HG03045 (cell line): ENCODE data around the gene ARHGEF25.
"Not testable (repeated sequence)": the region's sequence is repeated elsewhere in the genome, so short reads cannot be mapped to it uniquely, and the experiment has no call there.

ENCODE experiments used
- ATAC-seq: cut with Tn5 transposase; IDR thresholded peaks from one replicate; pipeline ENCODE4 v1.9.1; 2021; ENCODE audit warnings: mild to moderate bottlenecking, moderate library complexity; ENCODE audit not compliant: unreplicated experiment

ARHGEF25 gene

DNA sequence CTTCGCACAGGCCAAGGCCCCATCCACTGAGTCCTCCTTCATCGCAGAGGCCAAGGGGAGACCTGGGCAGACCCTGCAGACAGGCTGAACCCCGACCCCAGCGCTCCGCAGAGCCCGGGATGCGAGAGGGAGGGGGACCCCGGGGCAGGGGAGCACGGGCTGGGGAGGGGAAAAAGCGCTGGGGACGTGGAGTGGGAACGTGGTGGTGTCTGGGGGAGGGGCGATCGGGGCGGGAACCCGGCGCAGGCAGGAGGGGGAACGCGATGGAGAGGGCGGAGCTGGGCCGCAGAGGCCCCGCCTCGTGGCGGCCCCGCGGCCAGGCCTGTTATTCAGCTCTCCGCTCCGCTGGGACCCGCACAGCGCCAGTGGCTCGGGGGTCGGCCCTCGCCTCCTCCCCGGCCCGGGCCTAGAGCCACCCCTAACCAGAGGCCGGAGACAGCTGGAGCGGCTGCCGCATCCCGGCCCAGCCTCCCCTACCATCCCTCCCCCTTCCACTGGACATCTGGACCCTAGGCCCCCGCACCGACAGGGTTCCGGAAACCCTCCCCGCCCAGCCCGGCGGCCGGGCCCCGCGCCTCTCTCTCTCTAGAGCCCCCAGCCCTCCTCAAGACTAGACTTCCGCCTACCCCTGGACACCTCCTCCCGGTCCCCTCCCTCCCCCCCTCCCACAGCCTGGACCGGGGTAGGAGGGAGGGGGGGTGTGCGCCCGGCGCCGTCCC lies at the start of gene ARHGEF25:
Gene ARHGEF25, plus strand, starts transcription at position 328 of the 719 bp plus-strand sequence. CDS start 460 bp downstream, outside the sequence.
- peak; percentile 42 for ATAC-seq

DNA sequence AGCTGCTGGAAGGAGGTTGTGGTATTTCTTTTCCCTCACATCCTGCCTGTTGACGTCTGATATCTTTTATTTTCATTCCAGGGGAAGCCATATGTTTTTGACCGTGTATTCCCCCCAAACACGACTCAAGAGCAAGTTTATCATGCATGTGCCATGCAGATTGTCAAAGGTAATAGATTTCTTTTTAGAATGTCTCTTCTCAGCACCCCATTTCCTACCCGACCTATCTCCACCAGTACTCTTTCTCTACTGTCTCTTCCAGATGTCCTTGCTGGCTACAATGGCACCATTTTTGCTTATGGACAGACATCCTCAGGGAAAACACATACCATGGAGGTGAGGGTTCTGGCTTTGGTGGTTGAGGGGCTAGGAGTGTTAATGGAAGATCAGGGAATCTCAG lies 47.9 kb upstream of the ARHGEF25 start:
- ATAC-seq: no peak

- no peak for ATAC-seq
Observed at GRCh38 chr12:57564178-57564740, 47.0 kb upstream of the ARHGEF25 start.

- ATAC-seq: no peak
Observed at GRCh38 chr12:57568838-57569237, 42.4 kb upstream of the ARHGEF25 start.

DNA sequence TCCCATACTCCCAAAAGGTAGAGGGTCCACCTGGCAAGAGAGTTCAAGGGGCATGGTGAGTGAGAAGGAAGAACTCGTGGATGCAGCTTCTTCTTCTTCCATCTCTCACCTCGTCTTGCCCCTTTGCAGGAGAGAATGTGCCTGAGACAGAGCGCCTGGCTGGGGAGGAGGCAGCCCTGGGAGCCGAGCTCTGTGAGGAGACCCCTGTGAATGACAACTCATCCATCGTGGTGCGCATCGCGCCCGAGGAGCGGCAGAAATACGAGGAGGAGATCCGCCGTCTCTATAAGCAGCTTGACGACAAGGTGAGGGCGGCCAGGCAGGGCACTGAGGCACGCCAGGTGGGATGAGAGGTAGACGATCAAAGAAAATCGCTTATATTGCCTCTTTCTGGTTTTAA lies 41.4 kb upstream of the ARHGEF25 start:
- ATAC-seq: no peak

- ATAC-seq: not testable (repeated sequence)
Observed at GRCh38 chr12:57570438-57570837, 40.8 kb upstream of the ARHGEF25 start.

- no peak for ATAC-seq
Observed at GRCh38 chr12:57571926-57572762, 39.1 kb upstream of the ARHGEF25 start.

- ATAC-seq: no peak
Observed at GRCh38 chr12:57574795-57575194, 36.4 kb upstream of the ARHGEF25 start.

GRCh38 chr12:57575771-57576612 lies 35.2 kb upstream of the ARHGEF25 start:
- no peak for ATAC-seq

DNA sequence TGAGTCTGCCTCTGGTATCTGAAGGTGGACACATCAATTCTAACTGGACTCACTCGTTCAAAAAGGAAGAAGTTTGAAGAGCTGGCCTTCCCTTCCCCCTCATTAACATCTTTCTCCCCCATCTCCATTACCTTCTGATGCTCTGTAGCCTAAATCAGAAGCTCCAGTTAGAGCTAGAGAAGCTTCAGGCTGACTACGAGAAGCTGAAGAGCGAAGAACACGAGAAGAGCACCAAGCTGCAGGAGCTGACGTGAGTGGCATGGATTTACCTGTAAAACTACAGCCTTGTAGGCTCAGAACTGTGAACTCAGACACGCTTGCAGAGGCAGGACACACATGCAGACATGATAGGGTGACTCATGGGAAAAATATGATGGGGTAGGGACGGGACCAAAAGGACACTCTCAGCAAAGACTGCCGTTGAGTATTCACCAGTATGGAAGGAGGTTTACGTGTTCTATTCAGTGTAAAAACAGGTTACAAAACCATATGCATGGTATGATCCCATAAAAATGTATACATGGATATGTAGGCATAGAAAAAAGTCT lies 34.5 kb upstream of the ARHGEF25 start:
- ATAC-seq: no peak

GRCh38 chr12:57577981-57578758 lies 33.1 kb upstream of the ARHGEF25 start:
- ATAC-seq: no peak

GRCh38 chr12:57579011-57579410 lies 32.2 kb upstream of the ARHGEF25 start:
- no peak for ATAC-seq

GRCh38 chr12:57579677-57580465 lies 31.4 kb upstream of the ARHGEF25 start:
- ATAC-seq: no peak

DNA sequence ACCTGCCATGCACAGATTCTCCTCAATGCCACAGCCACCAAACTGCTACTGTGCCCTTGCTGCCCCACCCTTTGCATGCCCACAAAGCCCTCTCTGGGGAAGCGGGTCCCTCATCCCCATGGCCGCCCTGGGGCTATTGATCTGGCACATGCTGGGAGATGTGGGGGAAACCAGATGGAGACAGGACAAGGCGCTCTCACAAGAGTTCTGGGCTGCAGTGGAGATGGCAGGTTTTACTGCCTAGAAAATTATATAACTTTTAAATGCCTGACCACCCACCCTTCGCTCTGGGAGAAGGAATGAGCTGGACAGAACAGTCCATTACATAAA lies 30.8 kb upstream of the ARHGEF25 start:
- no peak for ATAC-seq

DNA sequence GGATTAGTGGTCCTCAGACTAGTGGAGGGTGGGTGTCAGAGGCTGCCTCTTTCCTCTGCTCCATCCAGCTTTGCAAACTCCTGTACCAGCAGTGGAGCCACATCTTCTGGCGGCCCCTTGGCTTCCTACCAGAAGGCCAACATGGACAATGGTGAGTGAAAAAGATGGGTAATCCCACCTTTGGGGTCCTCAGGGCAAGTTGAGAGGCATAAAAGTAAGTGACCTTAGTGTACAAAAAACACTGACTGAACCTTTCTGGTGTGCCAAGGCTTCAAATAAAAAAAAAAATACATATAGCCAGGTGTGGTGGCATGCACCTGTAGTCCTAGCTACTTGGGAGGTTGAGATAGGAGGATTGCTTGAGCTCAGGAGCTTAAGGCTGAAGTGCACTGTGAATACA lies 29.4 kb upstream of the ARHGEF25 start:
- ATAC-seq: no peak

GRCh38 chr12:57582440-57582839 lies 28.8 kb upstream of the ARHGEF25 start:
- ATAC-seq: no peak

DNA sequence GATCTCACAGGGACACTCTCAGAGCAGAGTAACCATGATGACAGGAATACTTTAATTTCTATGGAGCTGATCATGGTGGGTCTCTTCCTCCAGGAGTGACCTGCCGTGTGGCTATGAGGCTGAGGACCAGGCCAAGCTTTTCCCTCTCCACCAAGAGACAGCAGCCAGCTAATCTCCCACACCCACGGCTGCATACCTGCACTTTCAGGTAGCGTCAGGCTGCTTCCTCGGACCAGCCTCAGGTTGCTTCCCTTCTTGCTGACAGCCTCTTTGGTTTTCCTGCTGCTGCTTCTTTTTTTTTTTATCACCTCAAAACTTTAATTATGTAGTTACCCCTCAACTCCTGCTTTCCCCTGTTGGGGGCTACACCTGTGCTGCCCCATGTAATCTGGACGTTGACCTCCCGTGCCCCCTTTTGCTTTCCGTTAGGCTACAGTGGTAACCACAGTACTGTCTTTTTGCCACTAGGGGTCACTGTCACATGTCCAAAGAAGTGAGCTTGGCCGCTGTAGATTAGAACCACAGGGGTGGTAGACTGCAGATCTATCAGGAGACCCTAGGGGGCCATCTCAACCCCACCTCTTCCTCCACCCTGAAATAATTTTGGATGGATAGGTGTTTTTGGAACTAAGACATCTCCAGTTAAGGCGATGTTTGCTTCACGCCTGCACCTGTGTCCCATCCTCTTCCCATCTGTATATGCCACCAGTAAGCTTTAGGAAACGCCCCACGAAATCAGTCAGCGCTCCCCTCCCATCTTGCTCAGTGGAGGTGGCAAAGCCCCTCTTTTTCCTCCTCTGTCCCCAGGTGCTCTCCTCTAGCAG lies 28.0 kb upstream of the ARHGEF25 start:
- peak; percentile 87 for ATAC-seq

DNA sequence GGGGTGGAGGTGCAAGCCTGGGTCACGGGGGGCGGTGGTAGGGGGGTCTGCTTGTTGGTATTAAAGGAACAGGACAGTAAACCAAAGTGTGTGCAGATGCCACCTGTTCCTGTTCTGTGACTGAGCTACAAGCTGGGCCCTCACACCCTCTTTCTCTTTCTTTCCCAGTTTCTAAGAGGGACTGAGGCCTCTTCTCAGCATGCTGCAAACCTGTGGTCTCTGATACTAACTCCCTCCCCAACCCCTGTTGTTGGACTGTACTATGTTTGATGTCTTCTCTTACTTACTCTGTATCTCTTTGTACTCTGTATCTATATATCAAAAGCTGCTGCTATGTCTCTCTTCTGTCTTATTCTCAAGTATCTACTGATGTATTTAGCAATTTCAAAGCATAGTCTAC lies 27.2 kb upstream of the ARHGEF25 start:
- ATAC-seq: no peak
